Endothelial cell of umbilical vein (primary cell): ENCODE data around the gene ITGA8.

Experiments used
- EZH2 ChIP-seq: IDR thresholded peaks from 2 replicates; pipeline ENCODE4 v1.6.1; 2012; ENCODE audit warnings: borderline replicate concordance, low read depth, mild to moderate bottlenecking, moderate library complexity, low read length, inconsistent platforms; ENCODE audit not compliant: severe bottlenecking
- GATA2 ChIP-seq: IDR thresholded peaks from 2 replicates; pipeline ENCODE4 v1.7.0; 2011; ENCODE audit warnings: low read depth, mild to moderate bottlenecking, moderate library complexity, mixed read lengths, low read length; ENCODE audit not compliant: insufficient read length, insufficient read depth
- JUN ChIP-seq: IDR thresholded peaks from 2 replicates; pipeline ENCODE4 v1.6.1; 2011; ENCODE audit warnings: borderline replicate concordance, low read depth; ENCODE audit not compliant: insufficient read length, insufficient read depth
- MYC ChIP-seq: IDR thresholded peaks from one replicate; pipeline ENCODE4 v1.6.1; 2011; ENCODE audit warnings: mild to moderate bottlenecking, low read depth, low read length
- POLR2A ChIP-seq: IDR thresholded peaks from 2 replicates; pipeline ENCODE4 v1.6.1; 2012; ENCODE audit warnings: low read depth, mild to moderate bottlenecking, control low read depth, low read length
- POLR2AphosphoS5 ChIP-seq: IDR thresholded peaks from 2 replicates; pipeline ENCODE4 v1.6.1; 2012; ENCODE audit warnings: low read depth, mild to moderate bottlenecking, control low read depth, low read length, moderate library complexity; ENCODE audit not compliant: insufficient read depth
- TF ChIP-seq, protein P1 (sequence below), 2 donors: IDR thresholded peaks; 1 replicate in 1 of 2; 2 replicates in 1 of 2; pipeline ENCODE4 v1.5.1; 2011; ENCODE audit warnings: low read length in 2 of 2, mild to moderate bottlenecking in 2 of 2, moderate library complexity in 2 of 2, control low read depth in 1 of 2, inconsistent platforms in 1 of 2, low read depth in 1 of 2; ENCODE audit not compliant: insufficient read depth in 1 of 2; ENCODE audit errors: extremely low read depth in 1 of 2
- TF ChIP-seq, protein P2 (sequence below): IDR thresholded peaks from 2 replicates; pipeline ENCODE4 v1.6.1; 2011; ENCODE audit not compliant: insufficient read depth, insufficient read length

DNA sequence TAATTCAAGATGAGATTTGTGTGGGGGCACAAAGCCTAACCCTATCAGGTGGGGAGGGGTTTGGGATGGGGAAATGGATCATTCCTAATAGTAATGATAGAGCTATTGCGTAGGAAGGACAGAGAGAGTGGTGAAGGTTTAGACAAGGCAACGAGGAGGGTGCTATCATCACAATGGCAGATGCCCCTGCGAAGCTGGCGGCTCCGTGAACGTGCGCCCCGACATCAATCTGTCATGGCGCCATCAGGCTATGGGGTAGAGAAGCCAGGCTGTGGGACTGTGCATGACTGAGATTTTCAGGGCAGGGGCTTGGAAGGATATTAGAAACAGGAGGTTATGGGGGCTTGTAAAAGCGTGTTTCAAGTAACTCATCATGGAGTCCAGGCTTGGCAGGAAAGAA, 157.6 kb downstream of the ITGA8 start:
- TF ChIP-seq, protein P1, sequence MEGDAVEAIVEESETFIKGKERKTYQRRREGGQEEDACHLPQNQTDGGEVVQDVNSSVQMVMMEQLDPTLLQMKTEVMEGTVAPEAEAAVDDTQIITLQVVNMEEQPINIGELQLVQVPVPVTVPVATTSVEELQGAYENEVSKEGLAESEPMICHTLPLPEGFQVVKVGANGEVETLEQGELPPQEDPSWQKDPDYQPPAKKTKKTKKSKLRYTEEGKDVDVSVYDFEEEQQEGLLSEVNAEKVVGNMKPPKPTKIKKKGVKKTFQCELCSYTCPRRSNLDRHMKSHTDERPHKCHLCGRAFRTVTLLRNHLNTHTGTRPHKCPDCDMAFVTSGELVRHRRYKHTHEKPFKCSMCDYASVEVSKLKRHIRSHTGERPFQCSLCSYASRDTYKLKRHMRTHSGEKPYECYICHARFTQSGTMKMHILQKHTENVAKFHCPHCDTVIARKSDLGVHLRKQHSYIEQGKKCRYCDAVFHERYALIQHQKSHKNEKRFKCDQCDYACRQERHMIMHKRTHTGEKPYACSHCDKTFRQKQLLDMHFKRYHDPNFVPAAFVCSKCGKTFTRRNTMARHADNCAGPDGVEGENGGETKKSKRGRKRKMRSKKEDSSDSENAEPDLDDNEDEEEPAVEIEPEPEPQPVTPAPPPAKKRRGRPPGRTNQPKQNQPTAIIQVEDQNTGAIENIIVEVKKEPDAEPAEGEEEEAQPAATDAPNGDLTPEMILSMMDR (IDR thresholded peaks at IDR 0.05; ENCODE audit: extremely low read depth in 1 of 2, insufficient read depth in 1 of 2, low read depth in 1 of 2, low read length in 2 of 2) = no peak
- TF ChIP-seq POLR2A = no peak
- no peak for TF ChIP-seq POLR2AphosphoS5
- TF ChIP-seq EZH2 = no peak
- TF ChIP-seq, protein P2, sequence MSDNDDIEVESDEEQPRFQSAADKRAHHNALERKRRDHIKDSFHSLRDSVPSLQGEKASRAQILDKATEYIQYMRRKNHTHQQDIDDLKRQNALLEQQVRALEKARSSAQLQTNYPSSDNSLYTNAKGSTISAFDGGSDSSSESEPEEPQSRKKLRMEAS = no peak
- TF ChIP-seq JUN = no peak
- no peak for TF ChIP-seq MYC
- TF ChIP-seq GATA2 = no peak
